ENCODE results near the gene CDK15. TPM values are rescaled to one million over a fixed set of nuclear protein-coding genes. Genes with fewer than 3 reads are reported as not detected.
"Not testable (repeated sequence)": the region's sequence is repeated elsewhere in the genome, so short reads cannot be mapped to it uniquely, and the experiment has no call there.

CDK15 gene
- total and polyA plus RNA-seq, 2 experiments from 2014 or later: not detected

GRCh38 chr2:201837824-201838431 lies 31.6 kb downstream of the CDK15 start:
- no peaks in the 10 kb centered on the region for H3K9me3 ChIP-seq (ENCODE audit: low read depth)
- H3K4me3 ChIP-seq: no peak overlapping the region
- no peaks in the 10 kb centered on the region for H3K27me3 ChIP-seq
- TF ChIP-seq CTCF (IDR thresholded peaks at IDR 0.05; ENCODE audit: low read depth, low read length): no peak
- no peak overlapping the region for H3K27ac ChIP-seq
- H3K36me3 ChIP-seq: no peaks in the 10 kb centered on the region
- DNase-seq (ENCODE audit: low read depth in 1 of 2, low spot score in 1 of 2): no peak
- peaks cover 13% of the 10 kb centered on the region for H3K4me1 ChIP-seq (ENCODE audit: low read depth)

- H3K27ac ChIP-seq: no peak overlapping the region
- no peaks in the 10 kb centered on the region for H3K27me3 ChIP-seq
- no peaks in the 10 kb centered on the region for H3K9me3 ChIP-seq (ENCODE audit: low read depth)
- no peaks in the 10 kb centered on the region for H3K36me3 ChIP-seq
- no peak for TF ChIP-seq CTCF (IDR thresholded peaks at IDR 0.05; ENCODE audit: low read depth, low read length)
- H3K4me3 ChIP-seq: no peak overlapping the region
- H3K4me1 ChIP-seq (ENCODE audit: low read depth): peaks cover 13% of the 10 kb centered on the region
- peak in 1 of 2 donors; percentile 34 for DNase-seq (ENCODE audit: low read depth in 1 of 2, low spot score in 1 of 2)
Observed at GRCh38 chr2:201839727-201840126, 33.4 kb downstream of the CDK15 start.

- Histone ChIP-seq H3K36me3 (no peaks in the 10 kb centered on the region), H3K9me3 (ENCODE audit: low read depth) (no peaks in the 10 kb centered on the region), H3K27me3 (no peaks in the 10 kb centered on the region), H3K4me1 (ENCODE audit: low read depth) (peaks cover 13% of the 10 kb centered on the region), H3K27ac (no peak overlapping the region), H3K4me3 (no peak overlapping the region)
- no peak for TF ChIP-seq CTCF (IDR thresholded peaks at IDR 0.05; ENCODE audit: low read depth, low read length)
- DNase-seq (ENCODE audit: low read depth in 1 of 2, low spot score in 1 of 2): no peak
Observed at GRCh38 chr2:201840726-201841125, 34.4 kb downstream of the CDK15 start.

- H3K4me3 ChIP-seq: no peak overlapping the region
- H3K4me1 ChIP-seq (ENCODE audit: low read depth): peaks cover 13% of the 10 kb centered on the region
- no peak for TF ChIP-seq CTCF (IDR thresholded peaks at IDR 0.05; ENCODE audit: low read depth, low read length)
- no peaks in the 10 kb centered on the region for H3K9me3 ChIP-seq (ENCODE audit: low read depth)
- H3K27me3 ChIP-seq: no peaks in the 10 kb centered on the region
- H3K36me3 ChIP-seq: no peaks in the 10 kb centered on the region
- no peak for DNase-seq (ENCODE audit: low read depth in 1 of 2, low spot score in 1 of 2)
- no peak overlapping the region for H3K27ac ChIP-seq
Observed at GRCh38 chr2:201842131-201842860, 36.0 kb downstream of the CDK15 start.

GRCh38 chr2:201844922-201845321 lies 38.6 kb downstream of the CDK15 start:
- H3K27me3 ChIP-seq; DNase-seq (ENCODE audit: low read depth in 1 of 2, low spot score in 1 of 2); H3K27ac ChIP-seq; H3K36me3 ChIP-seq; H3K9me3 ChIP-seq (ENCODE audit: low read depth); H3K4me3 ChIP-seq; H3K4me1 ChIP-seq (ENCODE audit: low read depth): not testable (repeated sequence)

- no peaks in the 10 kb centered on the region for H3K27me3 ChIP-seq
- no peak overlapping the region for H3K27ac ChIP-seq
- DNase-seq (ENCODE audit: low read depth in 1 of 2, low spot score in 1 of 2): peak in 1 of 2 donors; percentile 24
- H3K4me1 ChIP-seq (ENCODE audit: low read depth): peaks cover 1% of the 10 kb centered on the region
- no peak for TF ChIP-seq CTCF (IDR thresholded peaks at IDR 0.05; ENCODE audit: low read depth, low read length)
- H3K9me3 ChIP-seq (ENCODE audit: low read depth): no peaks in the 10 kb centered on the region
- H3K4me3 ChIP-seq: no peak overlapping the region
- no peaks in the 10 kb centered on the region for H3K36me3 ChIP-seq
Observed at GRCh38 chr2:201847481-201847880, 41.1 kb downstream of the CDK15 start.
